HG03565 (cell line): Measurements from ENCODE around the gene SMPD4.
"Not testable (repeated sequence)": the region's sequence is repeated elsewhere in the genome, so short reads cannot be mapped to it uniquely, and the experiment has no call there.

Source experiments
- ATAC-seq: cut with Tn5 transposase; IDR thresholded peaks from one replicate; pipeline ENCODE4 v1.9.1; 2021; ENCODE audit warnings: mild to moderate bottlenecking, moderate library complexity; ENCODE audit not compliant: unreplicated experiment

The SMPD4 gene

DNA sequence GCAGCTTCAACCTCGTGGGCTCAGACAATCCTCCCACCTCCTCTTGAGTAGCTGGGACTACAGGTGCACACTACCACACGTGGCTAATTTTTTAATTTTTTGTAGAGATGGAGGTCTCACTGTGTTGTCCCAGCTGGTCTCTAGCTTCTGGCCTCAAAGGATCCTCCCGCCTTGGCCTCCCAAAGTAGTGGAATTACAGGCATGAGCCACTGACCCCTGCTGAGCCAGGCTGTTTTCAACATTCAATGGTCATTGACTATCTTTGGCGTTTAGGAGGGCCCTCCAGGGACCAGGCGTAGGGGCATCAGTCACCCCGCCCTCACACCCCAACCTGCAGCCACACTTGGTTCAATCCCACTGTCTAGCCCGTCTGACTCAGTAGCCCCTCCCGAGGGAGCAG is 5.9 kb upstream of the SMPD4 start:
- no peak for ATAC-seq

DNA sequence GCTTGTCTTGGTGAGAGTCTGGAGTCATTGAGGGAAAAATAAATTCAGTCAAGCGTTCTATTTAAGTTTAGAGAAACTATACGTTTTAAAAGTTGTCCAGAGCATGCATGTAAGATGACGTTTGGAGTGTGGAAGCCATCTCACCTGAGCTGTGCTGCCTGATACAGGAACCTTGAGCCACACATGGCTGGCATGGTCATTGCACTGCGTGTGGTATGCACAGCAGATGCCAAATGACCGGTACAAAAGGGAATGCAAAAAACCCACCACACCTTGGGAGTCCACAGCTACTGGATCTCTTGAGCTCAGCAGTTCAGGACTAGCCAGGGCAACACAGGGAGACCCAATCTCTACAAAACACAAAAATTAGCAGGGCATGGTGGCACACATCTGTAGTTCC is 5.0 kb upstream of the SMPD4 start:
- no peak for ATAC-seq

DNA sequence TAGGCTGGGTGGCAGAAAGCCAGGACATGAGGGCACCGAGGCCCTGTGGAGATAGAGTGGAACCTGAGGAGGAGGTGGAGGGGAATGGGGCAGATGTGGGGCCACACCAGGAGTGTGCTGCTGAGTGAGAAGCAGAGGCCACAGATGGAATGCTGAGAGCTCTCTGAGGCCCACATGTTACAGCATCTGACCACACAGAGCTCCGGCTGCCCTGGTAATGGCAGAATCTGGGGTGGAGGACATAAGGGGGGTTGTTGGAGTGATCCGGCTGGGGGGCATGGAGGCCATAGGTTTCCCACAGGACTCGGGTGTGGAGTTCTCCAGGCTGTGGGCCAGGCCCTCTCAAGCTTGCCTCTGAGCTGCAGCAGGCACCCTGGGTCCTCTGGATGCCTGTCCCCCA is 4.5 kb upstream of the SMPD4 start:
- ATAC-seq, result no peak

DNA sequence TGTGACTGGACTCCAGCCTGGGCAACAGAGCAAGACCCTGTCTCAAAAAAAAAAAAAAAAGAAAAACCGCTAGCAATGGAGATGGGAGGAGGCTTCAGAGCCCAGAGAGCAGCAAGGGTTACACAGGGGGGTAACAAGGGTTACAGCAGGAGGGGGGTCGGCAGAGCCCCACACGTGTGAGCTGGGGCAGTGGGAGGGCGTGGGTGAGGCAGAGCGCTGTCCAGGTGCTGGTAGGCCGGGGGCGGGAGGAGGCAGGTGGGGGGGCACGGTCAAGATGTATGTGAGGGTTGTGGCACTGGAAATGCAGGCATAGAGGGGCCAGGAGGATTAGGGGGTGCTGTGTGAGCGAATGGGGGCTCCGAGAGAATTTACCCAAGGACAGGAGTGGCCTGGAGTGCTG is 4.0 kb upstream of the SMPD4 start:
- no peak for ATAC-seq

DNA sequence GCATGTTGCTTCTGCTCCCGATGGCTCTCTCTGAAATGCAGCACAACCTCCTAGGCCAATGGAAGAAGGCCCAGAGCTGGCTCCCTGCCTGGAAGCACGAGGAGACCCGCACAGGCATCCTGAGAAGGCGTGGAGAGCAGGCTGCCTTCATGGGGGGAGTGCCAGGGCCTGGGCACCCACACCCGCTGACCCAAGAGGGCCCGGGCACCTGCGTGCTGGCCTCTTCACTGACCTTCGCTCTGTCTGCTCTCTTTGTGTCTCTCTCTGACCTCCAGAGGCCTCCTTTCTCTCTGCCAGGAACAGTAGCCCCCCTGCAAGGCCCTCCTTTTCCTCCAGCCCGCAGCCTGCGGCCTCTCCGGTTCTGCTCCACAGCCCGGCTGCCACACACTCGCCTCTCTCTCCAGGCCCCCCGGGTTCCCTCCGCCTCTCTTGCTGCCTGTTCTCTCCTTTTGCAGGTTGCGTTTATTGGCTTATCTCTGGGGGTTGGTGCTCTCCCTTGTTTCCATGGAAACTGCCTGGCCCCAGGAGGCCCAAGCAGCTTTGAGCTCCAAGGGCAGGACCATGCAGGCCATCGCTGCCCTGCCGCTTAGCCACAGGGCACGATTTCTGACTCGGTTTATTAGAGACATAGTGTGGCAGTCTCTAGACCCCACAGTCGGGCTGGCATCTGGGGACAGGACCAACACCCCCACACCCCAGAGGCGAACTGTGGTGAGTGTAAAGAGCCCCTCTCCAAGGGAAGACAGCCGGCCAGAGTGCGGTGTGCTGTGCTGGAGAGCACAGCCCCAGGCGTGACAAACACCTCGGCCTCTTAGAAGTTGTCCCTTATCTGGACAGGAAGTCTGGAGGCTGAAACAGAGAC is 2.3 kb upstream of the SMPD4 start:
- ATAC-seq, result no peak

DNA sequence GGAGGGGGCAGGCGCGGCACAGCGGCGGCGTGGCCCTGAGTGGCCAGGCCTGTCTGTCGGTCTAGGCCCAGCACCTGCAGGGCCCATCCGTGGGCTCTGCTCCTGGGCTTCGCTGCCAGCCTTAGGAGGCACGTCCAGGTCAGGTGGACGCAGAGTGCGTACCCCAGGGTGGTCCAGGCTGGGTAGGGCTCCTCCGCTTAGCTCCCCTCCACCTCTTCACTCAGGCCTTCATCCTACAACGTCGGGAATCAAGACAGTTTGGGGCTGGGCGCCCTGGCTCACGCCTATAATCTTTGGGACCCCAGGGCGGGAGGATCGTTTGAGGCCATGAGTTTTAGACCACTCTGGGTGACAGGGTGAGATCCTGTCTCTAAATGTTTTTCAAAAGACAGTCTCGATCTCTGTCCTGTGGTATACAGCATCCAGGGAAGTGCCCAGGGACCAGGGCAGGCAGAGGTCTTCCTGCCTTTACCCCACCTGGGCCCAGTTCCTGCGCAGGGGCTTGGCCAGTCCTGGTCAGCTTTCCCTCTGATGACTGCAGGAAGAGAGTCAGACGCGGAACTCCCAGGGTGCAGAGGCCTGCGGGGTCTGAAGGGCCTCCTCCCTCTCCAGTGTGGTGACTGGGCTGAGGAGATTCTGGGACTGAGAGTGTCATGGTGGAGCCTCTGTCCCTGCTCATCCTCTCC is 1.6 kb upstream of the SMPD4 start:
- ATAC-seq, result not testable (repeated sequence)

DNA sequence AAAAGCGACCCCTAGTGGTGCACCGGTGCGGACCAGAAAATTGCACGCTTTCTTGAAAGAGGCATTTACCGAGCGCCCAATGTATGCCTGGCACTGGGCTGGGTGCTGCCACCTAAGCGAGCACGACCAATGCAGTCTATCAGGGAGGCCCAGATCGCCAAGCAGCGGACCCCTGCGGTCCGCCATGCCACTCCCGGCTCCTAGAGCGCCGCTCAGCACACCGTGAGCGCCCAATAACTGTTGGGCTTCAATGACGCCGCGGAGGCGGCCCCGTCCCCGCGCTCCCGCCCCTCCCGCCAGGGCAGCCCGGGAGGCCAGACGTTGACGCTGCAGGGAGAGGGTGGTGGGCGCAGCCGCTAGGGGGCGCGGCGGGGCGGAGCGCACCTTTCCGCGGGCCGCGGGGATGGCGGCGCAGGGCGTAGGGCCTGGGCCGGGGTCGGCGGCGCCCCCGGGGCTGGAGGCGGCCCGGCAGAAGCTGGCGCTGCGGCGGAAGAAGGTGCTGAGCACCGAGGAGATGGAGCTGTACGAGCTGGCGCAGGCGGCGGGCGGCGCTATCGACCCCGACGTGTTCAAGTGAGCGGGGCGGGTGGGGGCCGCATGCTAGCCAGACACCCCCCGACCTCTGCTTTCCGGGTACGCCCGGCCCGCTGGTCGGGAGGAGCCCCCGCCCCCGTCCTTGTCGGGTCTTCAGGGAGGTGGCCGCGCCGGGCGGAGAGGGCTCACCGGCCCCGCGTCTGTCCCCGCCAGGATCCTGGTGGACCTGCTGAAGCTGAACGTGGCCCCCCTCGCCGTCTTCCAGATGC is 679 bp upstream of the SMPD4 start, which contains the start of gene MZT2B:
Gene MZT2B (plus strand): TSS at position 383 of the 803 bp plus-strand sequence. CDS start 21 bp downstream, at position 404.
- peak; percentile 72 for ATAC-seq

DNA sequence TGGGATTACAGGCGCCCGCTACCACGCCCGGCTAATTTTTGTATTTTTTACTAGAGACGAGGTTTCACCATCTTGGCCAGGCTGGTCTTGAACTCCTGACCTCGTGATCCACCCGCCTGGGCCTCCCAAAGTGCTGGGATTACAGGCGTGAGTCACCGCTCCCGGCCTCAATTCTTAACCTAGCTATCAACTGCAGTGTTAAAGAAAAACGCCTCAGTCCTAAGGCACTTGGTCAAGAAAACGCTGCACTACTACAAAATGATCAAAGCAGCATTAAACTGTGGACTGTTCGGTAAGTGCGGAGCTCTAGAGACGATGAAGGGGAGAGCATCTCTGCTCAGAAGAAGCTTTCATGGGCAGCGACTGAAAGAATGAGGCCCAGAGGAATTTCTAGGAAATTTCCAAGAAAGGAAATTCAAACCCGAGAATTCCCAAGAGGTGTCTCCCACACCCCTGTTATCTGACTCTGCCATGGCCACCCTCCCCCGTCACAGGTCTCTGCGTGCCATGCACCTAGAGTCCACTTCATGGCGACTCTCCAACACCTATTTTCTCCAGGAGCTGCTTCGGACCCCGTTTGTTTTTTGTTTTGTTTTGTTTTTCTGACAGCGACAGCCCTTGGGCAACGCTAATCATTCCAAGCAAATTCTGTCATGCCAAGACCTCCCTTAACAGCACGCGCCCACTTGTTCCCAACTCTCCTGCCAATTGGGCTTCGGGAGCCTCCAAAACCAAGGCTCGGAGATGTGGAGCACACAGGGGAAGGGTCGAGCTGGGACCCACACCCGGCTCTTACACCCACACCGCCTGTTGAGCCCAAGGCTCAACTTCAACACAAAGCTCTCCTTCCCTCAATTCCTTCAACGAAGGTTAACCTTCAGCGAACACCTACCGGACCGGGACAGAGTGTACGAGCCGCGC is 738 bp downstream of the SMPD4 start:
- not testable (repeated sequence) for ATAC-seq

DNA sequence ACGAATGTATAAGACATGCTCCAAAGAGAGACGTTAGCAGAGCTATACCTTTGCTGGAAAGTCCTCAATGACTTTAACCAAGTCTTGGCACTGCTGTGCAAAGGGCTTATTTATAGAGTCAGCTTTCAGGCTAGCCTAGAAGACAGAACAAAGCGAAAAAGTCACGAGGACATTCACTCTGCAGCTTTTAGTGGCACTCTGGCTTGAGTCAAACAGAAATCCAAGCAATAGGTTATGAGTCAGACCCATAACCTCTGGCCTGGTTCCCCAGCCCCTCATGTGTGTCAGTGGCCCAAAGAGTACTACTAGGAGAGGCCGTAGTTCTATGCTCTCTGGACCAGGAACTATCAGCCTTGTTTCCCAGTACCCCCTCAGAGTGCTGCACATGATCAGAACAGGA is 6.5 kb downstream of the SMPD4 start:
- peak; percentile 87 for ATAC-seq

DNA sequence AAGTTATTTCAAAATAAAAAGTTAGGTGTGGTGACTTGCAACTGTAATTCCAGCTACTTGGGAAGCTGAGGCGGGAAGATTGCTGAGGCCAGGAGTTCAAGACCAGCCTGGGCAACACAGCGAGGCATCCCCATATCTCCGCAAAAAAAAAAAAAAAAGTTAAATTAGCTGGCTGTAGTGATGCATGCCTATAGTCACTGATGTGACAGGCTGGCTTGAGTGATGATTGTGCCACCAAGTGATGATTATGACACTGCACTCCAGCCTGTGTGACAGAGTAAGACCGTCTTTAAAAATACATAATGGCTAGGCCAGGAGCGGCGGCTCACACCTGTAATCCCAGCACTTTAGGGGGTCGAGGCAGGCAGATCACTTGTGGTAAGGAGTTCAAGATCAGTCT is 11.5 kb downstream of the SMPD4 start:
- no peak for ATAC-seq

DNA sequence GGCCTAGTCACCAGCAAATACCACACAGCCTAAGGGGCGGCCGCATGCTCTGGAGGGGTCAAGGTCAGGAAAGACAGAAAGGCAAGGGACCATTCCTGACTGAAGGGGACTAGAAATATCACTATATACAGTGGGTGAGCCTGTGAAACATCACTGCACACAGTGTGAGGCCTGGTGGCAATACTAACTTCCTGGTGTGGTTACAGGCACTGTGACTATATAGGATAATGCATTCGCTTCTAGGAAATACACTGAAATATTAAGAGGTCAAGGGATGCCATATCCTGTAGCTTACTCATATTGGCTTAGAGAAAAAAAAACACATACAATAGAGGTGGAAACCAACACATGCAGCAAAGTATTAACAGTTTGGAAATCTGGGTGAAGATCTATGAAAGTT is 12.2 kb downstream of the SMPD4 start:
- not testable (repeated sequence) for ATAC-seq

DNA sequence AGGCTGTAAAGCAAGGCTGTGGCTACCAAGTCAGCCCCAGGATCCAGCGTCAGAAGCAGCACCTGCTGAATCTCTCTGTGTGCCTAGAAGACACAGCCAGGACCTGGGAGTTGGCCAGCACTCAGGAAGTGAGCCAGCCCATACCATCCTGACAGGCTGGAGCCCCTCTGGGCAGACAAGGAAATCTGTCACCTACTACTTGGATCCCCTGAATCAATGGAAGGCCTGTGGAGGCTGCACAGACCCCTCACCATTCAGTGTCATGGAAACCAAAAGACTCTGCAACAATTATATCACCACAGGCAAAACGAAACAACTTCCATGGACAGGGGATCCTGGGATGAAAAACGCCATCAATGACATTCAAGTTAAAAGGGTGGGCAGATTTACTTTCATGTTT is 14.8 kb downstream of the SMPD4 start:
- not testable (repeated sequence) for ATAC-seq

DNA sequence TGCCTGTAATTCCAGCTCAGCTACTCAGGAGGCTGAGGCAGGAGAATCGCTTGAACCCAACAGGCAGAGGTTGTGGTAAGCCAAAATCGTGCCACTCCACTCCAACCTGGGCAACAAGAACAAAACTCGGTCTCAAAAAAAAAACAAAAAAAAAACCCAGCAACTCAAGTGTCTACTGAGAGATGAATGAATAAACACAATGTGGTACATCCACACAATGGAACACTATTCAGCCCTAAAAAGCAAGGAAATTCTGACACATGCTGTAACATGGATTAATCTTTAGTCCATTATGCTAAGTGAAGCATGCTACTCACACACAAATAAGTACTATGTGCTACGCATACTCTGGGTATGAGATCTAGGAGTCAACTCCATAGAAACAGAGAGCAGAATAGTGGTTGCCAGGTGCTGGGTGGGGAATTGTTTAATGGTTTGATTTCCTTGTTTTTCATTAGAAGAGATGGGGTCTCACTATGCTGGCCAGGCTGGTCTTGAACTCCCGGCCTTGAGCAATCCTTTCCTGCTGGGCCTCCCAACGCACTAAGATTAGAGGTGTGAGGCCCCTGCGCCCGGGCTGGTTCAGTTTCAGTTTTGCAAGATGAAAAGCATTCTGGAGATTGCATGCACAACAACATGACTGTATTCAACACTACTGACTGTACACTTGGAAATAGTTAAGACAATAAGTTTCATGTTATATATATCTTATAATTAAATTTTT is 15.9 kb downstream of the SMPD4 start:
- no peak for ATAC-seq

DNA sequence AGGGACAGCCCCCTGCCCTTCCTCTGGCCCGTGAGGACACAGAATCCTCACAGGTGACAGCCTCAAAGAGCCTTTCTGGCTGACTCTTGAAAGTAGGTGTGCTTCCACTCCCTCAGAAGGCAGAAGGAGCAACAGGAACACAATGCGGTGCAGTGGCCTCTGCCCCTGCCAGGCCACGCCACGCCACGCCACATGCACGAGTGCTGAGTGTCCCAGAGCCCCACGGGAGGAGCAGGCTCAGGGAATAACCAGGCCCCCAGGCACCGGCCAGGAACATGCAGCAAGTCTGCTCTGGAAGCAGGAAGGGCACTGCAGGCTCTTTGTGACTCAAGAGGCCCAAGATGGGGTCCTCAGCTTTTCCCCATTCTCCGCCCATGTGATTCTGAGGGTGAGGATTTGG is 18.4 kb downstream of the SMPD4 start:
- no peak for ATAC-seq

DNA sequence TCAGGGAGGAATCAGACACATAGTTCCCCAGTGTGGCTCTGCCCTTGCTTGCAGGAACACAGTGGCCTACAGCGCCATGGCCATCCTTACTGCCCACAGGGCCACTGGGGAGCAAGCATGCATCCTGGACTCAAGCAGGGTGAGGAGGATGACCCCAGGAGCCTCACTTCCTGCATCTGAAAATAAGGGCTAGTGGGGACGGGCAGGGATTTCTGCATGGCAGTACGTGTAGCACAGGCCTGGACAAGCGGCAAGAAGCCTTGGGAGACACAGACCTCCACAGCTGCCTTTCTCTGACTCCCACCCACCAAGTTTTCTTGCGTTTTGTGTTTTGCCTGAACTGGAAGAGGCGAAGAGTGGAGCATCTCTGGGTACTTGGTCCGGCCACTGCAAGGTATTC is 18.9 kb downstream of the SMPD4 start:
- ATAC-seq, result not testable (repeated sequence)

DNA sequence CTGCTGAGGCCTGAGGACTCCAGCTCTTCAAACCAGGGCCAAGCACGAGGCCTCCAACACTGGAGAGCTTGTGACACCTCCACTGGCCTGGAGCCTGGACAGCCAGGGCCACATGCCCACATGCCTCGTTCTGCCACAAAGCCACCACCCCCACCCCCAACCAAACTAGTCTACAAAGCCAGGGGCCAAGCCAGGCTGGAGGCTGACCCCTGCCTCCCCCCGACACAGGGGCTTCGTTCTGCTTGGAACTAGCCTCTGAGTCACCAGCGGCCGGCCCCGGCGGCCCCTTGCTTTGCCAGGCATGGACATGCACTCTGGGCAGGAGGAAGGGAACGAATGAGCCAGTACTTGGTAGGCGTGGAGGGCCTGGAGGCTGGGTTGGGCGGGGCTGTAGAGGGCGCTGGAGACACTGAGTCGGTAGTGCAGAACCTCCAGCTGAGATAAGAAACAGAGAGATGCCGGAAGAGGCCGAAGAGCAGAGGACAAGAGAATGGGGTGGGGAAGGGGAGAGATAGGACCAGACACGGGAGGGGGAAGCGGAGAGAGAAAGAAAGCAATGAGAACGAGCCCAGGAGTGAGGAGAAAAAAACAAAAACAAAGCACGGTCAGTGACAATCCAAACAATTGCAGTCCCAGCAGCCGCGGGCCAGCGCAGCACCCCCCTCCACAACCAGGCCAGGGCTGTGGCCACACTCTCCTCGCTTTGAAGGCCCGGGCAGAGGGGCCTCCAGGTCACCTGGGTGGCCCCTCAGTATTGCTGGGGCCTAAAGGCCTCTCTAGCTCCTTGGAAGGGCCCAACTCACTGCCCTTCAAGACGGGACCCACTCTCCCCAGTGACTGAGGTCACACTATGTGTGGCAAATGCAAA is 20.3 kb downstream of the SMPD4 start:
- not testable (repeated sequence) for ATAC-seq

DNA sequence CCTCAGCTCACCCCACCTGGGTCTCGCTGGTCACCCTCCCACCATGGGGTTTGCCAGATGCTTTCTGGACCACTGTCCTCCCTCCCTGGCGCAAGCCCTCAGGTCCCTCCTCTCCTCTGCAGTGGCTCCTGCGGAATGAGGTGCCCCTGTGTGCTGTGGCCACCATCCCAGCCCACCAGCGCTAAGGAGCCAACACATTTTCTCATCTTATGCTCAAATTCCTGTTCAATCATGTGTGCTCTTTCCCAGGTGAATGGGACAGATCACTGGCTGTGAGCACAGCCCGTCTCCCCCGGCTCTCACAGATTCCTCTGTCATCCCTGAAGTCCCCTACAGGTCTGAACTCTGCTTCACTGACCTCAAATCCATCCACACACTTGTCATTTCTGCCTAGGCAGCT is 21.3 kb downstream of the SMPD4 start:
- ATAC-seq, result no peak

DNA sequence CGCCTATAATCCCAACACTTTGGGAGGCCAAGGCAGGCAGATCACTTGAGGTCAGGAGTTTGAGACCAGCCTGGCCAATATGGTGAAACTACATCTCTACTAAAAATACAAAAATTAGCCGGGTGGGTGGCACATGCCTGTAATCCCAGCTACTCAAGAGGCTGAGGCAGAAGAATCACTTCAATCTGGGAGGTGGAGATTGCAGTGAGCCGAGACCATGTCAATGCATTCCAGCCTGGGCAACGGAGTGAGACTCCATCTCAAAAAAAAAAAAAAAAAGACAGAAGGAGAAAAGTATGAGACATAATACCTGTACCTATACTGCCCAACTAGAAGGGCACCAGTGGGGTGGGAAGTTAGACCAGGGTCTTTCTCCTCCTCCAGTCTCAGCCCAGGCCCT is 22.0 kb downstream of the SMPD4 start:
- not testable (repeated sequence) for ATAC-seq

DNA sequence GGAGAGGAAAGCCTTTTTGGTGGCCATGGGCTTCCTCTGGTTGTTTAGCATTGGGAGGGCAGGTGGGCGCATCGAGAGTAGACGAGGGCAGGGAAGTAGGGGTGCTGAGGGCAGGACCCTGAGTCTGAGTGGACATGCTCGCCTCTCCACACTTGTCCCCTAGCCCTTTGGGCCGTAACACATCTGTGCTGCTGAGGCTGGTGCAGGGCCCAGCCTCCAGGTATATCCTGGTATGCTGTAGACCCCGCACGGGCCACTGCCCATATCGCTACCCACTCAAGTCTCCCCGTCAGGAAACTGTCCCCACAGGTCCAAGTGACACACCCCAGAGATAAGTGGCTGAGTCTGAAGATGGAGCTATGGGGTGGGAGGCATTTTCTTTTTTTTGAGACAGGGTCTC is 22.8 kb downstream of the SMPD4 start:
- no peak for ATAC-seq
